ENCODE measurements around the gene ILKAP.

ILKAP gene

DNA sequence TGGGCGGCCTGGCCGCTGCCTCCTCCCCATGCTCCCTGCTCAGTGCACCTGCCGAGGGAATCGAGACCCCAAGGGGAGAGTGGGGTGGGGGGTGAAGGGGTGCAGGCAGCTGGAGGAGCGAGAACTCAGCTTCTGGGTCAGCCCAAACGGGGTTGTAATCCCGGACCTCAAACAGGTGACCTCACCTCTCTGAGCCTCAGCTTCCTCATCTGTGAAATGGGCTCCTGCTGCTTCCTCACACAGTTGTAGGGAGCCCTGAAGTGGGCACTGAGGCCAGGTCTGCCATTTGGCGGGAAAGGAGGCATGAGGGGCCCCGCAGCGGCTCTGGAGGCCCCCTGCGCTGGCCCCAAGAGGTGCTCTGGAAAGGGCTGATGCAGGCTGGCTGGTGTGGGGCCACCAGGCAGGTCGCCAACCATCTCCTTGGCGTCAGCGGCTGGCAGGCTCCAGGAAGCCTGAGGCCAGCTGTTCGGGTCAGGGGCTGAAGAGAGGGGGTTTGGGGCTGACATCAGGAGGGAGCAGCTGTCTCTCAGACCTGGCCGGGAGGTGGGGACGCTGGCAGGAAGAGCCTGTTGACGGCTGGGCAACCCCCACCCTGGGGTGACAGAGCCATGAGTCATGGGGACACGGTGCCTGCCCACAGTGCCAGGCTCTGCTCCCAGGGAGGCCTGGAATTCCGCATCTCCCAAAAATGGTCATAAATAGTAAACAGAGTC, 60.1 kb downstream of the ILKAP start:
- 64% methylated on average over 19 of the region's 20 CpGs for WGBS (ENCODE audit: insufficient coverage)
- no peaks in the 10 kb centered on the region for H3K9me3 ChIP-seq (ENCODE audit: control extremely low read depth in 1 of 5, control insufficient read depth in 4 of 5, insufficient read depth in 2 of 5, low read depth in 1 of 5, low read length in 4 of 5)
- H3K4me3 ChIP-seq (ENCODE audit: control insufficient read depth in 1 of 7, extremely low read depth in 1 of 7, insufficient read depth in 4 of 7, low read depth in 2 of 7, low read length in 6 of 7): no peak overlapping the region
- H3K27me3 ChIP-seq (replicated peaks in 2 of 5; ENCODE audit: control insufficient read depth in 4 of 5, insufficient read depth in 5 of 5, low read length in 4 of 5): no peaks in the 10 kb centered on the region
- POLR2A ChIA-PET: no interaction called here
- no peaks in the 10 kb centered on the region for H3K36me3 ChIP-seq (ENCODE audit: control insufficient read depth in 4 of 4, insufficient read depth in 4 of 4, low read length in 3 of 4)
- CTCF ChIA-PET: interaction anchor here (1.3 kb wide), 1 partner anchor 11 kb away, joined by 4 read pairs; no protein-coding TSS in a partner anchor
- peaks cover 0 to 25% (median 17%) of the 10 kb centered on the region in 4 experiments for H3K4me1 ChIP-seq (ENCODE audit: control extremely low read depth in 1 of 4, control insufficient read depth in 4 of 4, insufficient read depth in 4 of 4, low read length in 3 of 4)
- H3K27ac ChIP-seq (ENCODE audit: insufficient read depth in 1 of 2, low read depth in 1 of 2, low read length in 2 of 2, poor library complexity in 1 of 2, severe bottlenecking in 2 of 2): no peak overlapping the region
- peak in 2 of 3 donors; percentile 79 to 84 for DNase-seq

GRCh38 chr2:238142382-238143205, 60.9 kb downstream of the ILKAP start:
- CTCF ChIA-PET: interaction anchor here (1.0 to 1.3 kb wide), 2 partner anchors 10 to 12 kb away, joined by 4 read pairs; no protein-coding TSS in a partner anchor

GRCh38 chr2:238141541-238142318, 61.8 kb downstream of the ILKAP start:
- Histone ChIP-seq H3K4me3 (ENCODE audit: control insufficient read depth in 1 of 7, extremely low read depth in 1 of 7, insufficient read depth in 4 of 7, low read depth in 2 of 7, low read length in 6 of 7) (no peak overlapping the region), H3K4me1 (ENCODE audit: control extremely low read depth in 1 of 4, control insufficient read depth in 4 of 4, insufficient read depth in 4 of 4, low read length in 3 of 4) (peaks cover 0 to 25% (median 17%) of the 10 kb centered on the region in 4 experiments), H3K27me3 (replicated peaks in 2 of 5; ENCODE audit: control insufficient read depth in 4 of 5, insufficient read depth in 5 of 5, low read length in 4 of 5) (no peaks in the 10 kb centered on the region), H3K27ac (ENCODE audit: insufficient read depth in 1 of 2, low read depth in 1 of 2, low read length in 2 of 2, poor library complexity in 1 of 2, severe bottlenecking in 2 of 2) (no peak overlapping the region), H3K9me3 (ENCODE audit: control extremely low read depth in 1 of 5, control insufficient read depth in 4 of 5, insufficient read depth in 2 of 5, low read depth in 1 of 5, low read length in 4 of 5) (no peaks in the 10 kb centered on the region), H3K36me3 (ENCODE audit: control insufficient read depth in 4 of 4, insufficient read depth in 4 of 4, low read length in 3 of 4) (no peaks in the 10 kb centered on the region)
- ChIA-PET POLR2A (no interaction called here), CTCF (interaction anchor here (1.0 to 1.3 kb wide), 2 partner anchors 9 to 13 kb away, joined by 4 read pairs; no protein-coding TSS in a partner anchor)
- DNase-seq: peak in 2 of 3 donors; percentile 60 to 64
- 62% methylated on average over 10 of the region's 10 CpGs for WGBS (ENCODE audit: insufficient coverage)

More at GRCh38 chr2:238142382-238143205, 60.9 kb downstream of the ILKAP start:
- Histone ChIP-seq H3K4me1 (ENCODE audit: control extremely low read depth in 1 of 4, control insufficient read depth in 4 of 4, insufficient read depth in 4 of 4, low read length in 3 of 4) (peaks cover 0 to 25% (median 17%) of the 10 kb centered on the region in 4 experiments), H3K27ac (ENCODE audit: insufficient read depth in 1 of 2, low read depth in 1 of 2, low read length in 2 of 2, poor library complexity in 1 of 2, severe bottlenecking in 2 of 2) (no peak overlapping the region), H3K9me3 (ENCODE audit: control extremely low read depth in 1 of 5, control insufficient read depth in 4 of 5, insufficient read depth in 2 of 5, low read depth in 1 of 5, low read length in 4 of 5) (no peaks in the 10 kb centered on the region), H3K27me3 (replicated peaks in 2 of 5; ENCODE audit: control insufficient read depth in 4 of 5, insufficient read depth in 5 of 5, low read length in 4 of 5) (no peaks in the 10 kb centered on the region), H3K36me3 (ENCODE audit: control insufficient read depth in 4 of 4, insufficient read depth in 4 of 4, low read length in 3 of 4) (no peaks in the 10 kb centered on the region), H3K4me3 (ENCODE audit: control insufficient read depth in 1 of 7, extremely low read depth in 1 of 7, insufficient read depth in 4 of 7, low read depth in 2 of 7, low read length in 6 of 7) (no peak overlapping the region)
- DNase-seq: no peak
- POLR2A ChIA-PET: no interaction called here
- WGBS (ENCODE audit: insufficient coverage): 95% methylated on average over 25 of the region's 30 CpGs

GRCh38 chr2:238140721-238141540, 62.6 kb downstream of the ILKAP start:
- no peak for DNase-seq
- Histone ChIP-seq H3K36me3 (ENCODE audit: control insufficient read depth in 4 of 4, insufficient read depth in 4 of 4, low read length in 3 of 4) (no peaks in the 10 kb centered on the region), H3K4me3 (ENCODE audit: control insufficient read depth in 1 of 7, extremely low read depth in 1 of 7, insufficient read depth in 4 of 7, low read depth in 2 of 7, low read length in 6 of 7) (no peak overlapping the region), H3K27me3 (replicated peaks in 2 of 5; ENCODE audit: control insufficient read depth in 4 of 5, insufficient read depth in 5 of 5, low read length in 4 of 5) (no peaks in the 10 kb centered on the region), H3K27ac (ENCODE audit: insufficient read depth in 1 of 2, low read depth in 1 of 2, low read length in 2 of 2, poor library complexity in 1 of 2, severe bottlenecking in 2 of 2) (no peak overlapping the region), H3K4me1 (ENCODE audit: control extremely low read depth in 1 of 4, control insufficient read depth in 4 of 4, insufficient read depth in 4 of 4, low read length in 3 of 4) (peaks cover 0 to 25% (median 17%) of the 10 kb centered on the region in 4 experiments), H3K9me3 (ENCODE audit: control extremely low read depth in 1 of 5, control insufficient read depth in 4 of 5, insufficient read depth in 2 of 5, low read depth in 1 of 5, low read length in 4 of 5) (no peaks in the 10 kb centered on the region)
- POLR2A ChIA-PET: no interaction called here
- 95% methylated on average over 58 of the region's 60 CpGs for WGBS (ENCODE audit: insufficient coverage)
- CTCF ChIA-PET: interaction anchor here (1.3 to 2.1 kb wide), 2 partner anchors 13 to 14 kb away, joined by 3 to 7 read pairs; no protein-coding TSS in a partner anchor

- peaks cover 0 to 25% (median 17%) of the 10 kb centered on the region in 4 experiments for H3K4me1 ChIP-seq (ENCODE audit: control extremely low read depth in 1 of 4, control insufficient read depth in 4 of 4, insufficient read depth in 4 of 4, low read length in 3 of 4)
- WGBS (ENCODE audit: insufficient coverage): 93% methylated on average over 7 of the region's 7 CpGs
- no peak for DNase-seq
- no peaks in the 10 kb centered on the region for H3K36me3 ChIP-seq (ENCODE audit: control insufficient read depth in 4 of 4, insufficient read depth in 4 of 4, low read length in 3 of 4)
- ChIA-PET POLR2A (no interaction called here), CTCF (interaction anchor here (1.3 to 2.1 kb wide), 2 partner anchors 12 to 15 kb away, joined by 3 to 7 read pairs; no protein-coding TSS in a partner anchor)
- no peak overlapping the region for H3K27ac ChIP-seq (ENCODE audit: insufficient read depth in 1 of 2, low read depth in 1 of 2, low read length in 2 of 2, poor library complexity in 1 of 2, severe bottlenecking in 2 of 2)
- H3K4me3 ChIP-seq (ENCODE audit: control insufficient read depth in 1 of 7, extremely low read depth in 1 of 7, insufficient read depth in 4 of 7, low read depth in 2 of 7, low read length in 6 of 7): no peak overlapping the region
- no peaks in the 10 kb centered on the region for H3K27me3 ChIP-seq (replicated peaks in 2 of 5; ENCODE audit: control insufficient read depth in 4 of 5, insufficient read depth in 5 of 5, low read length in 4 of 5)
- H3K9me3 ChIP-seq (ENCODE audit: control extremely low read depth in 1 of 5, control insufficient read depth in 4 of 5, insufficient read depth in 2 of 5, low read depth in 1 of 5, low read length in 4 of 5): no peaks in the 10 kb centered on the region
Observed at GRCh38 chr2:238140040-238140439, 63.5 kb downstream of the ILKAP start.
